CD4-positive, alpha-beta memory T cell (primary cell): ENCODE measurements around the gene HOXA5. TPM values are rescaled to one million over a fixed set of nuclear protein-coding genes. Genes with fewer than 3 reads are reported as not detected.

ENCODE experiments used
- CTCF ChIA-PET: fragments of 350-600 bp; sonication (Branson Sonifier 250); formaldehyde crosslinking; loops from one replicate; lab custom pipeline; 2021; ENCODE audit warnings: inconsistent platforms; ENCODE audit not compliant: partially characterized antibody; lab: Charles Lee
- POLR2A ChIA-PET: fragments of 350-600 bp; sonication (Branson Sonifier 250); formaldehyde crosslinking; loops from one replicate; lab custom pipeline; 2021; ENCODE audit not compliant: partially characterized antibody; lab: Charles Lee
- DNase-seq, 5 donors: peaks; one replicate each; pipeline versions ENCODE4 v3.0.0 to v3.0.0-alpha.2; 2020 to 2022; ENCODE audit warnings: mixed read lengths in 1 of 5
- H3K27ac ChIP-seq: one replicate; pipeline ENCODE4 v1.7.0; 2013; ENCODE audit warnings: low read depth, low read length
- H3K27me3 ChIP-seq: 2 replicates; pipeline ENCODE4 v1.7.0; 2013; ENCODE audit warnings: mild to moderate bottlenecking, low read length, moderate library complexity; ENCODE audit not compliant: insufficient read depth
- H3K36me3 ChIP-seq: 2 replicates; pipeline ENCODE4 v1.7.0; 2013; ENCODE audit warnings: mild to moderate bottlenecking, low read length, moderate library complexity; ENCODE audit not compliant: insufficient read depth
- H3K4me1 ChIP-seq: 2 replicates; pipeline ENCODE4 v1.7.0; 2013; ENCODE audit warnings: mild to moderate bottlenecking, low read length, moderate library complexity; ENCODE audit not compliant: insufficient read depth
- H3K4me3 ChIP-seq, 2 donors: one replicate each; pipeline ENCODE4 v1.7.0; 2013; ENCODE audit warnings: low read length in 2 of 2, mild to moderate bottlenecking in 1 of 2
- H3K9me3 ChIP-seq, 2 donors: one replicate each; pipeline ENCODE4 v1.7.0; 2013; ENCODE audit warnings: low read length in 2 of 2, control low read depth in 1 of 2; ENCODE audit not compliant: control insufficient read depth in 1 of 2
- H3K27ac Mint-ChIP-seq, 7 donors: one replicate each; pipeline ENCODE4 v1.8.0; 2020 to 2021; ENCODE audit warnings: mixed read lengths in 7 of 7, mild to moderate bottlenecking in 6 of 7, inconsistent platforms in 3 of 7, moderate library complexity in 3 of 7
- H3K27me3 Mint-ChIP-seq, 2 donors: one replicate each; pipeline ENCODE4 v1.8.0; 2020 to 2021; ENCODE audit warnings: mixed read lengths in 2 of 2
- H3K36me3 Mint-ChIP-seq, 2 donors: one replicate each; pipeline ENCODE4 v1.8.0; 2020 to 2021; ENCODE audit warnings: mixed read lengths in 2 of 2, inconsistent platforms in 1 of 2, mild to moderate bottlenecking in 1 of 2
- H3K4me1 Mint-ChIP-seq, 4 donors: one replicate each; pipeline ENCODE4 v1.8.0; 2020 to 2021; ENCODE audit warnings: mixed read lengths in 4 of 4, mild to moderate bottlenecking in 1 of 4
- H3K4me3 Mint-ChIP-seq, 8 donors: one replicate each; pipeline ENCODE4 v1.8.0; 2020 to 2021; ENCODE audit warnings: mixed read lengths in 8 of 8, mild to moderate bottlenecking in 7 of 8, moderate library complexity in 6 of 8, inconsistent platforms in 3 of 8
- H3K9me3 Mint-ChIP-seq, 8 donors: one replicate each; pipeline ENCODE4 v1.8.0; 2020 to 2021; ENCODE audit warnings: mixed read lengths in 8 of 8, mild to moderate bottlenecking in 5 of 8, inconsistent platforms in 3 of 8, moderate library complexity in 1 of 8
- intact Hi-C: fragments of 100-400 bp; cut with micrococcal nuclease; formaldehyde crosslinking; loops from one replicate; pipeline ENCODE4 v1.15.1; 2023
- polyA plus RNA-seq, 2 donors: library from polyadenylated mRNA; unstranded; fragments of 300-500 nt; fragmentation: Illumina TruSeq; gene quantifications; one replicate each; pipeline ENCODE4 v1.2.3, GENCODE V29; 2021
- total RNA-seq, 2 experiments: library from RNA; stranded (reverse); gene quantifications; one replicate each; pipeline ENCODE4 v1.2.3, GENCODE V29; 2021

Gene HOXA5
- total and polyA plus RNA-seq, 4 experiments from 2014 or later: not detected

GRCh38 chr7:27151931-27152815 is 8.7 kb upstream of the HOXA5 start, which contains the start of gene HOXA3:
HOXA3 (minus strand) TSS chr7:27152583; CDS start chr7:27110640, 41,943 bp downstream.
- POLR2A ChIA-PET: no interaction called here
- Histone ChIP-seq H3K9me3 (no peaks in the 10 kb centered on the region), H3K4me1 (peaks cover 51% of the 10 kb centered on the region), H3K4me3 (no peak within 1 kb of the TSS), H3K36me3 (no peaks in the 10 kb centered on the region), H3K27me3 (peaks cover 90% of the 10 kb centered on the region), H3K27ac (no peak within 1 kb of the TSS)
- Mint-ChIP-seq H3K27me3 (peaks cover 75 to 78% of the 10 kb centered on the region in 2 donors), H3K27ac (peak within 1 kb of the TSS in 5 of 7 donors; percentile 53 to 88 (median 68)), H3K4me1 (peaks cover 30 to 71% (median 46%) of the 10 kb centered on the region in 4 donors), H3K4me3 (peak within 1 kb of the TSS; percentile 74 to 92 (median 83)), H3K36me3 (no peaks in the 10 kb centered on the region), H3K9me3 (peaks cover 0 to 27% (median 0%) of the 10 kb centered on the region in 8 donors)
- intact Hi-C loops: loop anchor here (1.0 to 5.0 kb wide), 2 partner anchors 9 to 1900 kb away; no protein-coding TSS in a partner anchor
- peak in 1 of 5 donors; percentile 33 for DNase-seq
- CTCF ChIA-PET: interaction anchor here (0.7 to 5.0 kb wide), 5 partner anchors 10 to 471 kb away, joined by 3 to 66 read pairs (median 4); no protein-coding TSS in a partner anchor

- POLR2A ChIA-PET: no interaction called here
- Histone ChIP-seq H3K27me3 (peaks cover 93% of the 10 kb centered on the region), H3K9me3 (no peaks in the 10 kb centered on the region), H3K4me3 (peak overlapping the region in 1 of 2 donors; percentile 36), H3K27ac (no peak overlapping the region), H3K36me3 (no peaks in the 10 kb centered on the region), H3K4me1 (peaks cover 49% of the 10 kb centered on the region)
- intact Hi-C loops: loop anchor here (1.0 to 5.0 kb wide), 2 partner anchors 10 to 1899 kb away; no protein-coding TSS in a partner anchor
- H3K9me3 Mint-ChIP-seq: peaks cover 0 to 22% (median 0%) of the 10 kb centered on the region in 8 donors
- CTCF ChIA-PET: interaction anchor here (1.0 to 5.0 kb wide), 12 partner anchors 8 to 1295 kb away, joined by 3 to 66 read pairs (median 5); no protein-coding TSS in a partner anchor
- no peaks in the 10 kb centered on the region for H3K36me3 Mint-ChIP-seq
- H3K4me1 Mint-ChIP-seq: peaks cover 27 to 66% (median 47%) of the 10 kb centered on the region in 4 donors
- DNase-seq: no peak
- peak overlapping the region in 5 of 7 donors; percentile 53 to 70 (median 68) for H3K27ac Mint-ChIP-seq
- peak overlapping the region; percentile 74 to 92 (median 83) for H3K4me3 Mint-ChIP-seq
- peaks cover 78 to 79% of the 10 kb centered on the region in 2 donors for H3K27me3 Mint-ChIP-seq
Observed at GRCh38 chr7:27151341-27151930, 8.0 kb upstream of the HOXA5 start.

GRCh38 chr7:27150568-27151340 is 7.3 kb upstream of the HOXA5 start:
- Mint-ChIP-seq H3K27me3 (peaks cover 78 to 81% of the 10 kb centered on the region in 2 donors), H3K9me3 (peaks cover 0 to 16% (median 0%) of the 10 kb centered on the region in 8 donors), H3K27ac (peak overlapping the region in 2 of 7 donors; percentile 48 to 69), H3K4me3 (peak overlapping the region; percentile 74 to 92 (median 83)), H3K4me1 (peaks cover 24 to 61% (median 43%) of the 10 kb centered on the region in 4 donors), H3K36me3 (no peaks in the 10 kb centered on the region)
- intact Hi-C loops: loop anchor here (1.0 to 5.0 kb wide), 2 partner anchors 11 to 1898 kb away; no protein-coding TSS in a partner anchor
- Histone ChIP-seq H3K4me1 (peaks cover 42% of the 10 kb centered on the region), H3K27ac (no peak overlapping the region), H3K36me3 (no peaks in the 10 kb centered on the region), H3K4me3 (peak overlapping the region in 1 of 2 donors; percentile 36), H3K27me3 (peaks cover 93% of the 10 kb centered on the region), H3K9me3 (no peaks in the 10 kb centered on the region)
- POLR2A ChIA-PET: interaction anchor here (1.0 to 1.1 kb wide), 2 partner anchors 20 to 42 kb away, joined by 3 to 4 read pairs; partner anchors contain the start of gene HOXA4
- DNase-seq: peak; percentile 57 to 68 (median 65)
- CTCF ChIA-PET: interaction anchor here (0.8 to 5.0 kb wide), 20 partner anchors 8 to 1295 kb away, joined by 3 to 66 read pairs (median 4); no protein-coding TSS in a partner anchor

- DNase-seq: peak in 1 of 5 donors; percentile 29
- H3K27ac ChIP-seq: no peak overlapping the region
- Mint-ChIP-seq H3K4me1 (peaks cover 20 to 53% (median 37%) of the 10 kb centered on the region in 4 donors), H3K9me3 (peaks cover 0 to 8% (median 0%) of the 10 kb centered on the region in 8 donors), H3K27me3 (peaks cover 71 to 78% of the 10 kb centered on the region in 2 donors), H3K4me3 (peak overlapping the region in 5 of 8 donors; percentile 39 to 83 (median 46)), H3K36me3 (no peaks in the 10 kb centered on the region), H3K27ac (peak overlapping the region in 1 of 7 donors; percentile 64)
- intact Hi-C loops: loop anchor here (5.0 kb wide), 2 partner anchors 118 to 1898 kb away; no protein-coding TSS in a partner anchor
- H3K27me3 ChIP-seq: peaks cover 85% of the 10 kb centered on the region
- no peaks in the 10 kb centered on the region for H3K9me3 ChIP-seq
- CTCF ChIA-PET: interaction anchor here (0.8 to 5.0 kb wide), 18 partner anchors 9 to 1294 kb away, joined by 3 to 66 read pairs (median 5); no protein-coding TSS in a partner anchor
- H3K36me3 ChIP-seq: no peaks in the 10 kb centered on the region
- no peak overlapping the region for H3K4me3 ChIP-seq
- H3K4me1 ChIP-seq: peaks cover 35% of the 10 kb centered on the region
- POLR2A ChIA-PET: interaction anchor here (0.9 to 1.1 kb wide), 3 partner anchors 16 to 43 kb away, joined by 3 to 4 read pairs (median 3); partner anchors contain the start of gene HOXA4
Observed at GRCh38 chr7:27149842-27150567, 6.5 kb upstream of the HOXA5 start.

GRCh38 chr7:27148756-27149641 is 5.5 kb upstream of the HOXA5 start:
- peak overlapping the region in 1 of 8 donors; percentile 67 for H3K4me3 Mint-ChIP-seq
- no peaks in the 10 kb centered on the region for H3K9me3 ChIP-seq
- DNase-seq: no peak

More at GRCh38 chr7:27148756-27149641, 5.5 kb upstream of the HOXA5 start:
- POLR2A ChIA-PET: interaction anchor here (0.9 kb wide), 1 partner anchor 17 kb away, joined by 3 read pairs; no protein-coding TSS in a partner anchor
- Histone ChIP-seq H3K27me3 (peaks cover 75% of the 10 kb centered on the region), H3K4me3 (no peak overlapping the region), H3K36me3 (no peaks in the 10 kb centered on the region), H3K27ac (no peak overlapping the region), H3K4me1 (peaks cover 26% of the 10 kb centered on the region)
- Mint-ChIP-seq H3K36me3 (no peaks in the 10 kb centered on the region), H3K27me3 (peaks cover 62 to 72% of the 10 kb centered on the region in 2 donors), H3K4me1 (peaks cover 17 to 43% (median 31%) of the 10 kb centered on the region in 4 donors), H3K27ac (peak overlapping the region in 2 of 7 donors; percentile 57 to 64), H3K9me3 (peaks cover 0 to 2% (median 0%) of the 10 kb centered on the region in 8 donors)
- intact Hi-C loops: loop anchor here (5.0 kb wide), 1 partner anchor 117 kb away; no protein-coding TSS in a partner anchor
- CTCF ChIA-PET: interaction anchor here (0.8 to 5.0 kb wide), 13 partner anchors 8 to 1257 kb away, joined by 3 to 66 read pairs (median 6); no protein-coding TSS in a partner anchor
